Activated CD4-positive, alpha-beta T cell treated with anti-CD3 and anti-CD28 coated beads, Interleukin-2, amount 10 ng/mL, durations not matched to agents 24 days and 14 days (primary cell): ENCODE data around the gene KLHDC7B. TPM values are rescaled to one million over a fixed set of nuclear protein-coding genes. Genes with fewer than 3 reads are reported as not detected.

Experiments used
- DNase-seq: peaks from one replicate; pipeline ENCODE4 v3.0.0; 2022
- H3K27ac Mint-ChIP-seq: one replicate; pipeline ENCODE4 v1.8.0; 2022; ENCODE audit warnings: mild to moderate bottlenecking, mixed read lengths
- H3K27me3 Mint-ChIP-seq: one replicate; pipeline ENCODE4 v1.8.0; 2022; ENCODE audit warnings: mixed read lengths
- H3K36me3 Mint-ChIP-seq: one replicate; pipeline ENCODE4 v1.8.0; 2022; ENCODE audit warnings: low read depth, mild to moderate bottlenecking, mixed read lengths
- H3K4me1 Mint-ChIP-seq: one replicate; pipeline ENCODE4 v1.8.0; 2021; ENCODE audit warnings: mixed read lengths
- H3K4me3 Mint-ChIP-seq: one replicate; pipeline ENCODE4 v1.8.0; 2022; ENCODE audit warnings: mild to moderate bottlenecking, moderate library complexity, mixed read lengths
- H3K9me3 Mint-ChIP-seq: one replicate; pipeline ENCODE4 v1.8.0; 2021; ENCODE audit warnings: mixed read lengths
- intact Hi-C: fragments of 100-400 bp; cut with micrococcal nuclease; formaldehyde crosslinking; loops from one replicate; pipeline ENCODE4 v1.15.1; 2023
- total RNA-seq: library from RNA; stranded (reverse); gene quantifications from 2 replicates; pipeline ENCODE4 v1.2.3, GENCODE V29; 2022

The KLHDC7B gene
- total RNA-seq, 1 donor from 2014 or later = 5.3 TPM

DNA sequence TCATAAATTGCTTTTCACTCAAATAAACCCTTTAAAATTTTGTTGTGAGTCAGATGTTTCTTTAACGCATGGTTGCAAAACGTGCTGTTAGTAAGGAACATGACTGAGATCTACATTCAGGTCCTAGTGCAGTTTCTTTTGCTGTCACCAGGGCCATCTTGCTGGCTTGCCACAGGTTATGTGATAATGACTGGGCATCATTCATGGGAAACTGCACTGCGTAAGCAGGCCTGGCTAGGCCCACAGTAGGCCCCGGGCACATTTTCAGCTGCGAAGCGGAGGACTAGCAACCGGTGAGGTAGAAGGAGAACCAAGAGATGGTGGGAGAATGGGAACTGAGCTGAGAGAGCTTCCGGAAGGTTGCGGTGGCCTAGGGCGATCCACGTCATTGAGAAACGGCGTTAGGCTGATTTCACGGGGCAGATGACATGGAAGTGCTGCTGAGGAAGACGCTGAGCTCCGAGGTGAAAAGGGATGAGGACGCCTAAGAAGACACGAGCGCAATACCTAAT is 3.2 kb upstream of the KLHDC7B start:
- H3K27ac Mint-ChIP-seq = peak overlapping the region; percentile 91
- H3K4me1 Mint-ChIP-seq = peaks cover 64% of the 10 kb centered on the region
- no peaks in the 10 kb centered on the region for H3K9me3 Mint-ChIP-seq
- DNase-seq = peak; percentile 72
- peaks cover 7% of the 10 kb centered on the region for H3K36me3 Mint-ChIP-seq
- no peaks in the 10 kb centered on the region for H3K27me3 Mint-ChIP-seq
- H3K4me3 Mint-ChIP-seq = peak overlapping the region; percentile 10
- intact Hi-C loops = no loop called here

GRCh38 chr22:50544078-50544745 is 1.5 kb upstream of the KLHDC7B start:
- Mint-ChIP-seq H3K36me3 (peaks cover 5% of the 10 kb centered on the region), H3K4me3 (peak overlapping the region; percentile 72), H3K27me3 (no peaks in the 10 kb centered on the region), H3K27ac (peak overlapping the region; percentile 86), H3K9me3 (no peaks in the 10 kb centered on the region), H3K4me1 (peaks cover 56% of the 10 kb centered on the region)
- intact Hi-C loops = loop anchor here (2.0 kb wide), 1 partner anchor 13 kb away; the partner anchor contains the start of gene TYMP
- DNase-seq = peak; percentile 95

GRCh38 chr22:50544746-50545253 is 899 bp upstream of the KLHDC7B start:
- Mint-ChIP-seq H3K4me3 (peak overlapping the region; percentile 72), H3K4me1 (peaks cover 50% of the 10 kb centered on the region), H3K9me3 (no peaks in the 10 kb centered on the region), H3K27ac (peak overlapping the region; percentile 86), H3K36me3 (peaks cover 5% of the 10 kb centered on the region), H3K27me3 (no peaks in the 10 kb centered on the region)
- DNase-seq = peak; percentile 80
- intact Hi-C loops = loop anchor here (2.0 kb wide), 1 partner anchor 14 kb away; the partner anchor contains the start of gene TYMP

GRCh38 chr22:50546326-50547262 is 895 bp downstream of the KLHDC7B start:
- Mint-ChIP-seq H3K36me3 (peaks cover 7% of the 10 kb centered on the region), H3K9me3 (no peaks in the 10 kb centered on the region), H3K4me3 (peak overlapping the region; percentile 59), H3K27me3 (no peaks in the 10 kb centered on the region), H3K27ac (peak overlapping the region; percentile 86), H3K4me1 (peaks cover 42% of the 10 kb centered on the region)
- no peak for DNase-seq
- intact Hi-C loops = no loop called here

- Mint-ChIP-seq H3K4me3 (peak overlapping the region; percentile 67), H3K9me3 (no peaks in the 10 kb centered on the region), H3K4me1 (peaks cover 34% of the 10 kb centered on the region), H3K27ac (peak overlapping the region; percentile 84), H3K27me3 (no peaks in the 10 kb centered on the region), H3K36me3 (peaks cover 7% of the 10 kb centered on the region)
- DNase-seq = no peak
- intact Hi-C loops = no loop called here
These were observed 1.7 kb downstream of the KLHDC7B start for GRCh38 chr22:50547263-50547985.

DNA sequence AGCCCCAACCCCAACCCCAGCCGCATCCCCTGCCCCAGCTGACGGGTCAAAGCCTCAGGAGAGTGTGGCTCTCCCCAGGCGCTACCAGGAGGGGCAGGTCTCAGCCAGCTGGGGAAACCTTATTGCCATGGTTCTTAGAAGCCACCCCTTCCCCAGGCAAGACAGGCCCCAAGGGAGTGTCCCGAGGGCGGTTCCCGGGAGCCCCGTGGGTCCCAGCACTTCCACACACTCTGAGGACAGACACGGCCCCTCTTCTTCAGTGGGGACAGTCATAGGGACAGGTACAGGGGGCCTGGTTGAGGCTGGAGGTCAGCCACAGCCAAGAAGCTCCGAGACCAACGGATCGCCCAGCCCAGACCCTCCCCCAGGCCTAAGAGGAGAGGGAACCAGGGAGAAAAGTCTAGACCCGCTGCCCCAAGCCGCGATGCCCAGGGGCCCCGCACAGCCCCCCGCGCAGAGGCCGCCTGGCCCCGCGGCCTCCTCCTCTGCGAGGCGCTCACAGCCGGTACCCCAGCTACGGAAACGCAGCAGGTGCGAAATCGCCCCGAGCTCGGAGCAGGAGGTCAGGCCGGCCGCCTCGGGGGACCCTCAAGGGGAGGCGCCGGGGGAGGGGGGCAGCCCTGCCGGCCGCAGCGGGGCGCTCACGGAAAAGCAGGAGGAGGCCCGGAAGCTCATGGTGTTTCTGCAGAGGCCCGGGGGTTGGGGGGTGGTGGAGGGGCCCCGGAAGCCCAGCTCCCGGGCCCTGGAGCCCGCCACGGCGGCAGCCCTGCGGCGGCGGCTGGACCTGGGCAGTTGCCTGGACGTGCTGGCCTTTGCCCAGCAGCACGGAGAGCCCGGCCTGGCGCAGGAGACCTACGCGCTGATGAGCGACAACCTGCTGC is 2.6 kb downstream of the KLHDC7B start:
- H3K27ac Mint-ChIP-seq = peak overlapping the region; percentile 84
- intact Hi-C loops = no loop called here
- peak; percentile 90 for DNase-seq
- H3K36me3 Mint-ChIP-seq = peaks cover 4% of the 10 kb centered on the region
- no peaks in the 10 kb centered on the region for H3K9me3 Mint-ChIP-seq
- no peaks in the 10 kb centered on the region for H3K27me3 Mint-ChIP-seq
- peak overlapping the region; percentile 74 for H3K4me3 Mint-ChIP-seq
- peaks cover 31% of the 10 kb centered on the region for H3K4me1 Mint-ChIP-seq

DNA sequence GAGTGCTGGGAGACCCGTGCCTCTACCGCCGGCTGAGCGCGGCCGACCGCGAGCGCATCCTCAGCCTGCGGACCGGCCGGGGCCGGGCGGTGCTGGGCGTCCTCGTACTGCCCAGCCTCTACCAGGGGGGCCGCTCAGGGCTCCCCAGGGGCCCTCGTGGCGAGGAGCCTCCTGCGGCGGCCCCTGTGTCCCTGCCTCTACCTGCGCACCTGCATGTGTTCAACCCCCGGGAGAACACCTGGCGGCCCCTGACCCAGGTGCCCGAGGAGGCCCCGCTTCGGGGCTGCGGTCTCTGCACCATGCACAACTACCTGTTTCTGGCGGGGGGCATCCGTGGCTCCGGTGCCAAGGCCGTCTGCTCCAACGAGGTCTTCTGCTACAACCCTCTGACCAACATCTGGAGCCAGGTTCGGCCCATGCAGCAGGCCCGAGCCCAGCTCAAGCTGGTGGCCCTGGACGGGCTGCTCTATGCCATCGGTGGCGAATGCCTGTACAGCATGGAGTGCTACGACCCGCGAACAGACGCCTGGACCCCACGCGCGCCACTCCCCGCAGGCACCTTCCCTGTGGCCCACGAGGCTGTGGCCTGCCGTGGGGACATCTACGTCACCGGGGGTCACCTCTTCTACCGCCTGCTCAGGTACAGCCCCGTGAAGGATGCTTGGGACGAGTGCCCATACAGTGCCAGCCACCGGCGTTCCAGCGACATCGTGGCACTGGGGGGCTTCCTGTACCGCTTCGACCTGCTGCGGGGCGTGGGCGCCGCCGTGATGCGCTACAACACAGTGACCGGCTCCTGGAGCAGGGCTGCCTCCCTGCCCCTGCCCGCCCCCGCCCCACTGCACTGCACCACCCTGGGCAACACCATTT is 3.5 kb downstream of the KLHDC7B start:
- no peak for DNase-seq
- intact Hi-C loops = no loop called here

GRCh38 chr22:50550395-50550794 is 4.7 kb downstream of the KLHDC7B start:
- intact Hi-C loops = no loop called here
- Mint-ChIP-seq H3K4me3 (peak overlapping the region; percentile 84), H3K4me1 (peaks cover 20% of the 10 kb centered on the region), H3K9me3 (no peaks in the 10 kb centered on the region), H3K27ac (peak overlapping the region; percentile 88), H3K36me3 (peaks cover 4% of the 10 kb centered on the region), H3K27me3 (no peaks in the 10 kb centered on the region)
- no peak for DNase-seq

More for the DNA sequence above, 3.5 kb downstream of the KLHDC7B start:
- H3K4me3 Mint-ChIP-seq = peak overlapping the region; percentile 84
- peak overlapping the region; percentile 84 for H3K27ac Mint-ChIP-seq
- H3K9me3 Mint-ChIP-seq = no peaks in the 10 kb centered on the region
- peaks cover 4% of the 10 kb centered on the region for H3K36me3 Mint-ChIP-seq
- H3K4me1 Mint-ChIP-seq = peaks cover 31% of the 10 kb centered on the region
- H3K27me3 Mint-ChIP-seq = no peaks in the 10 kb centered on the region

DNA sequence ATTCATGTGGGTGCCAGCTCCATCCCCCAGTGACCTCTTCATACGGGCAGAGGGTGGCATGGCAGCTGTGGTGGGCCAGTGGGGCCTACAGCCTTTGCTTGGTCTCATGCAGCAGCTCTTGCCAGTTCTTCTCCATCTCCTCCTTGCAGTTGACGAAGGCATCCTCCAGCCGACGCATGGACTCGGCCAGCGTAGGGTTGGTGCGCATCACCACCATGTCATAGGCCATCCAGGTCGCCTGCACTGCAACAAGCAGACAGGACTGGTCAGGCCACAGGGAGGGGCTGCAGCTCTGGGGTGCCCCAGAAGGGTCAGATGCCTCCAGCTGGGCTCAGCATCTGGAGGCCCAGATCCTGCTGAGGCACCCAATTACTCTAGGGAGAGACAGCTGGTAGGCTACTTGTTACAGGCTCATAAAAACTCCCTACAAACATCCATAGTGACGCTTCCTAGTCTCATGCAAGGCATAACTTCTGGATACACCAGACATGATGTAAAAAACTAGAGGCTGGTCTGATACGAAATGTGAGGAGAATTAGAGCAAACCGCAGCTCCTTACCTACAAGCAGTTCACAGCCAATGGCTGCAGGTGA is 5.6 kb downstream of the KLHDC7B start:
- Mint-ChIP-seq H3K36me3 (peaks cover 4% of the 10 kb centered on the region), H3K9me3 (no peaks in the 10 kb centered on the region), H3K27me3 (no peaks in the 10 kb centered on the region), H3K4me3 (no peak overlapping the region), H3K4me1 (peaks cover 13% of the 10 kb centered on the region), H3K27ac (no peak overlapping the region)
- DNase-seq = no peak
- intact Hi-C loops = no loop called here

DNA sequence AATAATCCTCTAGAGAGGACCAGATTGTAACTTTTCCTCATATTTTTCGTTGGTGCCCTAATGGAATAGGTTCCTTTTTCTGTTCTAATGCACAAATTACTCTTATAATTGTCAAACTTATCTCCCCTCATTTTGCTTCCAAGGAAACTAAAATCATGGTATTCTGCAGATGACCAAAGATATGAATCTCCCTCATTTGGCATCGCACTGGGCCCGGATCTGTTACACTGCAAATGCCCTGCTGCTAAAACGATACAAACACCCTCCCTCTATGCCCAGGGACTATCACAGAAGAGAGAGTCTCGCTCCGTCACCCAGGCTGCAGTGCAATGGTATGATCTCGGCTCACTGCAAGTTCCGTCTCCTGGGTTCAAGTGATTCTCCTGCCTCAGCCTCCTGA is 7.6 kb downstream of the KLHDC7B start:
- Mint-ChIP-seq H3K4me3 (no peak overlapping the region), H3K9me3 (no peaks in the 10 kb centered on the region), H3K27ac (no peak overlapping the region), H3K36me3 (peaks cover 4% of the 10 kb centered on the region), H3K27me3 (no peaks in the 10 kb centered on the region), H3K4me1 (peaks cover 8% of the 10 kb centered on the region)
- intact Hi-C loops = no loop called here
- DNase-seq = no peak

DNA sequence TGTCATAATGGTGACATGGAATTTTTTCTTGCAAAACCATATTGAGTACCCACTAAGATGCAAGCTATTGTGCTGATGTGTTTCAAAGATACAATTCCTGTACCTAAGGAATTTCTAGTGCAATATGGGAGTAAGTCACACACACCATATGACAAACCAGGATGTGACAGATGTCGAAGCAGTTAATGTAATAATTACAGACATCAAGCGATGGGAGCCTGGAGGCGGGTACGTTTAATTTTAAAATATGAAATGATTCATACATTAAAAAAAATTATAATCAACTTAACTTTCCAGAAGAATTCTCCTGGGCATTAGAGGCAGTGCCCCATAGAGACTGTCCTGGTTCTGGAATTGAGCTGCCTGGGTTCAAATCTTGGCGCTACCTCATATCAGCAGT is 11.0 kb downstream of the KLHDC7B start:
- peaks cover 2% of the 10 kb centered on the region for H3K27me3 Mint-ChIP-seq
- H3K9me3 Mint-ChIP-seq = no peaks in the 10 kb centered on the region
- H3K36me3 Mint-ChIP-seq = no peaks in the 10 kb centered on the region
- H3K4me1 Mint-ChIP-seq = peaks cover 8% of the 10 kb centered on the region
- no peak for DNase-seq
- intact Hi-C loops = no loop called here
- no peak overlapping the region for H3K27ac Mint-ChIP-seq
- H3K4me3 Mint-ChIP-seq = no peak overlapping the region

DNA sequence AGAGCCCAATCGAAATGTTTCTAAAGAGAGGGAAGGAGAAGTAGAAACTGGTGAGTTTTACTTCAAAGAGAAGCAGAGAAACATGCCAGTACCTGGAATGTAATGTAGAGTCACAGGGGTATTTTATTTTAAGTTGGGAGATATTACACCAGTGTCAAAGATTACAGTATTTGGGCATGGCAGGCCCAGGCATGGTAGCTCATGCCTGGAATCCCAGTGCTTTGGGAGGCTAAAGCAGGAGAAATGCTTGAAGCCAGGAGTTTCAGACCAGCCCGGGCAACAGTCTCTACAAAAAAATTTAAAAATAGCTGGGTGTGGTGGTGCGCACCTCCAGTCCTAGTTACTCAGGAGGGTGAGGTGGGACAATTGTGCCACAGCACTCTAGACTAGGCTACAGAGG is 14.3 kb downstream of the KLHDC7B start:
- Mint-ChIP-seq H3K4me3 (no peak overlapping the region), H3K36me3 (no peaks in the 10 kb centered on the region), H3K9me3 (no peaks in the 10 kb centered on the region), H3K27ac (no peak overlapping the region), H3K4me1 (peaks cover 21% of the 10 kb centered on the region), H3K27me3 (peaks cover 14% of the 10 kb centered on the region)
- intact Hi-C loops = no loop called here
- DNase-seq = no peak
